ENCODE results near the gene XPR1. TPM values are rescaled to one million over a fixed set of nuclear protein-coding genes. Genes with fewer than 3 reads are reported as not detected.

XPR1 gene
- polyA plus RNA-seq, 4 donors, result 31.1 to 42.1 (median 34.9) TPM

Other genes with a start within 250 kb of the XPR1 start
- 10 to 100 TPM; 68.1 to 85.1 (median 73.4) TPM for gene ACBD6, start 129.4 kb upstream of the XPR1 start, polyA plus RNA-seq (ENCODE audit: insufficient read length in 4 of 4)
- not detected for gene OVAAL, start 73.1 kb upstream of the XPR1 start, polyA plus RNA-seq (ENCODE audit: insufficient read length in 4 of 4)

Data from left renal cortex interstitium (tissue), 4 donors.